DOHH2 (cell line): ENCODE results near the gene MYZAP.

Experiments
- H3F3A ChIP-seq: fragments of 200-600 bp; sonication (generic), shearing (Covaris generic); 2 replicates; pipeline ENCODE4 v1.6.0; 2016; ENCODE audit warnings: antibody characterized with exemption, mild to moderate bottlenecking; ENCODE audit not compliant: control insufficient read depth, insufficient read depth
- H3K27ac ChIP-seq: fragments of 200-600 bp; sonication (generic); 2 replicates; pipeline ENCODE4 v1.5.1; 2014; ENCODE audit warnings: low read depth, mild to moderate bottlenecking, low read length, moderate library complexity
- H3K27me3 ChIP-seq: fragments of 200-600 bp; sonication (generic); 2 replicates; pipeline ENCODE4 v1.6.1; 2014; ENCODE audit warnings: mild to moderate bottlenecking, low read length, mixed read lengths; ENCODE audit not compliant: control insufficient read depth
- H3K36me3 ChIP-seq: fragments of 200-600 bp; sonication (generic); 2 replicates; pipeline ENCODE4 v1.6.1; 2014; ENCODE audit warnings: mild to moderate bottlenecking, low read length, moderate library complexity, mixed read lengths; ENCODE audit not compliant: control insufficient read depth
- H3K4me1 ChIP-seq: fragments of 200-600 bp; sonication (generic); 2 replicates; pipeline ENCODE4 v1.6.1; 2014; ENCODE audit warnings: mild to moderate bottlenecking, low read length, mixed read lengths; ENCODE audit not compliant: control insufficient read depth
- H3K4me2 ChIP-seq: fragments of 200-600 bp; sonication (generic); 2 replicates; pipeline ENCODE4 v1.6.0; 2014; ENCODE audit warnings: mild to moderate bottlenecking, low read length, moderate library complexity
- H3K4me3 ChIP-seq: fragments of 200-600 bp; sonication (generic); 2 replicates; pipeline ENCODE4 v1.5.1; 2014; ENCODE audit warnings: mild to moderate bottlenecking, low read length, mixed read lengths
- H3K79me2 ChIP-seq: fragments of 200-600 bp; sonication (generic); 2 replicates; pipeline ENCODE4 v1.6.1; 2014; ENCODE audit warnings: mild to moderate bottlenecking, low read length, mixed read lengths; ENCODE audit not compliant: control insufficient read depth
- H3K9me2 ChIP-seq: fragments of 200-600 bp; sonication (generic); replicated peaks from 2 replicates; pipeline ENCODE4 v1.6.1; 2014; ENCODE audit warnings: mild to moderate bottlenecking, low read length, mixed read lengths; ENCODE audit not compliant: control insufficient read depth
- H3K9me3 ChIP-seq: fragments of 200-600 bp; sonication (generic); 2 replicates; pipeline ENCODE4 v1.6.1; 2014; ENCODE audit warnings: antibody characterized with exemption, low read length, mixed read lengths; ENCODE audit not compliant: control insufficient read depth, insufficient read depth
- H4K20me1 ChIP-seq: fragments of 200-600 bp; sonication (generic); 2 replicates; pipeline ENCODE4 v1.6.0; 2014; ENCODE audit warnings: low read depth, mild to moderate bottlenecking, antibody characterized with exemption, low read length, moderate library complexity; ENCODE audit not compliant: control insufficient read depth, insufficient read depth
- EZH2phosphoT487 ChIP-seq: fragments of 200-600 bp; sonication (generic); IDR thresholded peaks from 2 replicates; pipeline ENCODE4 v1.6.1; 2017; ENCODE audit warnings: borderline replicate concordance, mild to moderate bottlenecking, antibody characterized with exemption, low read length, moderate library complexity, mixed read lengths
- TF ChIP-seq, protein P1 (sequence below): fragments of 200-600 bp; sonication (generic); IDR thresholded peaks from one replicate; pipeline ENCODE4 v1.5.1; 2014; ENCODE audit warnings: antibody characterized with exemption, mild to moderate bottlenecking, low read depth, low read length; ENCODE audit not compliant: poor library complexity, severe bottlenecking

The MYZAP gene

DNA sequence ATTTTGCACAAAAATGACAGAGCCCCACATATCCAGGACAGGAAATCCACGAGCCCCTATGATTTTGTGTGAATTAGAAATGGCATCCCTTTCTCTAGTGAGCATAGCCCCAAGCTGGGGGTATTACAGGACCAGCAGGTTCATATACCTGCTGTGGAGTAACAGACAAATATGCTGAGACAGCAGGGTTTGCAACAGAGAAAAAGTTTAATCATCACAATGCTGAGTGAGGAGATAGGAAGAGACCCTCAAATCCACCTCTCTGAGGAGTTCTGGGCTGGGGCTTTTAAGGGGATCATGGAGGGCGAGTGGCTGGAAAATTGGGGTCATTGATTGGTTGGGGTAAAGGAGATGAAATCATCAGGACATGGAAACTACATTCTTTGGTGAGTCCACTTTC, 8.4 kb upstream of the MYZAP start:
- no peak overlapping the region for H3K27ac ChIP-seq
- H3K36me3 ChIP-seq: no peaks in the 10 kb centered on the region
- H3K4me2 ChIP-seq: no peak overlapping the region
- H3K4me3 ChIP-seq: no peak overlapping the region
- H3F3A ChIP-seq: no peaks in the 10 kb centered on the region
- no peaks in the 10 kb centered on the region for H3K79me2 ChIP-seq
- peaks cover 12% of the 10 kb centered on the region for H3K4me1 ChIP-seq
- TF ChIP-seq, protein P1, sequence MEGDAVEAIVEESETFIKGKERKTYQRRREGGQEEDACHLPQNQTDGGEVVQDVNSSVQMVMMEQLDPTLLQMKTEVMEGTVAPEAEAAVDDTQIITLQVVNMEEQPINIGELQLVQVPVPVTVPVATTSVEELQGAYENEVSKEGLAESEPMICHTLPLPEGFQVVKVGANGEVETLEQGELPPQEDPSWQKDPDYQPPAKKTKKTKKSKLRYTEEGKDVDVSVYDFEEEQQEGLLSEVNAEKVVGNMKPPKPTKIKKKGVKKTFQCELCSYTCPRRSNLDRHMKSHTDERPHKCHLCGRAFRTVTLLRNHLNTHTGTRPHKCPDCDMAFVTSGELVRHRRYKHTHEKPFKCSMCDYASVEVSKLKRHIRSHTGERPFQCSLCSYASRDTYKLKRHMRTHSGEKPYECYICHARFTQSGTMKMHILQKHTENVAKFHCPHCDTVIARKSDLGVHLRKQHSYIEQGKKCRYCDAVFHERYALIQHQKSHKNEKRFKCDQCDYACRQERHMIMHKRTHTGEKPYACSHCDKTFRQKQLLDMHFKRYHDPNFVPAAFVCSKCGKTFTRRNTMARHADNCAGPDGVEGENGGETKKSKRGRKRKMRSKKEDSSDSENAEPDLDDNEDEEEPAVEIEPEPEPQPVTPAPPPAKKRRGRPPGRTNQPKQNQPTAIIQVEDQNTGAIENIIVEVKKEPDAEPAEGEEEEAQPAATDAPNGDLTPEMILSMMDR: no peak
- no peak for TF ChIP-seq EZH2phosphoT487
- H3K9me3 ChIP-seq: no peaks in the 10 kb centered on the region
- no peaks in the 10 kb centered on the region for H3K27me3 ChIP-seq
- no peaks in the 10 kb centered on the region for H4K20me1 ChIP-seq
- H3K9me2 ChIP-seq: no peaks in the 10 kb centered on the region

DNA sequence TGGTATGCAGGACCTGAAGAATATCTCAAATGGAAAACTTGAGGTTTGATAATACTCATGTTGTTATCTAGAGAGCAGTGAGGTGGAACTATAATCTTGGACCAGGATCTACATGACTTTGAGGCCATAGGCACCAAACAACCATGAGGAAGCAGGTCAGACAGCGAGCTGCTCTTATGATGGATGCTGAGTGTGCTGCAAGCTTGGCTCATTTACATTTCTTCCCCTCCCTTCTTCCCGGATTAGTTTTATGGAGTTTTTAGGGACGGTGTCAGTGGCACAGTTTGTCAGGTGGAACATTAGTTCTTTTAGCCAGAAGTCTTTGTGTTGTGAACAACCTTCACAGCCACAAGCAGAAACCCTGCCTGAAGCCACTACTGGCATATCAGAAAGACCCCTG, 8.0 kb upstream of the MYZAP start:
- H3K79me2 ChIP-seq: no peaks in the 10 kb centered on the region
- no peak for TF ChIP-seq EZH2phosphoT487
- TF ChIP-seq, protein P1: no peak
- H3K36me3 ChIP-seq: no peaks in the 10 kb centered on the region
- H3K9me2 ChIP-seq: no peaks in the 10 kb centered on the region
- no peak overlapping the region for H3K27ac ChIP-seq
- no peaks in the 10 kb centered on the region for H3F3A ChIP-seq
- no peaks in the 10 kb centered on the region for H3K9me3 ChIP-seq
- H3K4me1 ChIP-seq: peaks cover 12% of the 10 kb centered on the region
- no peaks in the 10 kb centered on the region for H3K27me3 ChIP-seq
- no peak overlapping the region for H3K4me2 ChIP-seq
- H3K4me3 ChIP-seq: no peak overlapping the region
- no peaks in the 10 kb centered on the region for H4K20me1 ChIP-seq

DNA sequence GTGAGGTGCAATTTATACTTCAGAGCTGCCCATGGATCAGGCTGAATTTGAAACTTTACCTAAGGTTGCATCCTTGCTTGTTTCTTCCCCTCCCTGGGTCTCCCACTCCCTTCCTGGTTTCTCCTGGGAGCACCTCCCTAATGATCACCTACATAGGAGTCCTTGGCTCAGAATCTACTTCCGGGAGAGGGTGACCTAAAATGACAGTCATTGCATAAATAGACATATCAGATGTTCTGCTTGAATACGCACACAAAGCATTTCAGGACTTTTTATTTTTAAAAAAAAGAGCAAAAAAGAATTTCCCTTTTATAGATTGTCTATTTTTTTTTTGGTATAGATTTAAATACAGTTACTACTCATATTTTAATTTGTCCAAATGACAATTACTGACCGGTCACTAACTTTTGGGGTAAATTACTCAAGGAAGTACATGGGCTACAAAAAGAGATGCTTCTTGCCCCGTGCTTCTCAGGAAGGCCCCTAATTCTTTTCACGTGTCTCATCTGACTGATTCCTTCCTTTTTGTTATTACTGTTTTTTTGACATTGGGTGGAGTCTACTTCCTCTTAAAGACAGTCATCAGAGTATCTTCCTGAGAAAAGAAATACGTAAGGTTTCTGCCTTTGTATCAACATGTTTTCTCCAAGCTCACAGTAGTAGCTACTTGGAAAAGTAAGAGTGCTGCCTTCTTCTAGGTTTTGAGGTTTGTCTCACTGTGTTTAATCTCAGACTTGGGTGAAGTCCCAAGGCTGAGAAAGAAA, 4.9 kb upstream of the MYZAP start:
- Histone ChIP-seq H3K79me2 (no peaks in the 10 kb centered on the region), H3F3A (no peaks in the 10 kb centered on the region), H3K27ac (no peak overlapping the region), H4K20me1 (no peaks in the 10 kb centered on the region), H3K9me3 (no peaks in the 10 kb centered on the region), H3K36me3 (no peaks in the 10 kb centered on the region), H3K4me1 (peaks cover 12% of the 10 kb centered on the region), H3K27me3 (no peaks in the 10 kb centered on the region), H3K9me2 (no peaks in the 10 kb centered on the region), H3K4me3 (no peak overlapping the region), H3K4me2 (no peak overlapping the region)
- TF ChIP-seq, protein P1: no peak
- no peak for TF ChIP-seq EZH2phosphoT487
